Tibial nerve (tissue), 3 donors: ENCODE measurements around the gene NPHP4.

ENCODE experiments used
- POLR2A ChIP-seq, 2 donors: fragments of 450-650 bp; IDR thresholded peaks; one replicate each; pipeline ENCODE4 v1.6.1; 2017; ENCODE audit warnings: antibody characterized with exemption in 2 of 2, mild to moderate bottlenecking in 2 of 2, moderate library complexity in 2 of 2
- TF ChIP-seq, protein P1 (sequence below), 5 experiments: fragments of 200-600 bp in 3 of 5; fragments of 450-650 bp in 2 of 5; sonication (generic) in 3 of 5; IDR thresholded peaks; one replicate each; pipeline ENCODE4 v1.5.1; 2016 to 2019; ENCODE audit warnings: antibody characterized with exemption in 5 of 5, mild to moderate bottlenecking in 3 of 5, moderate library complexity in 2 of 5

DNA sequence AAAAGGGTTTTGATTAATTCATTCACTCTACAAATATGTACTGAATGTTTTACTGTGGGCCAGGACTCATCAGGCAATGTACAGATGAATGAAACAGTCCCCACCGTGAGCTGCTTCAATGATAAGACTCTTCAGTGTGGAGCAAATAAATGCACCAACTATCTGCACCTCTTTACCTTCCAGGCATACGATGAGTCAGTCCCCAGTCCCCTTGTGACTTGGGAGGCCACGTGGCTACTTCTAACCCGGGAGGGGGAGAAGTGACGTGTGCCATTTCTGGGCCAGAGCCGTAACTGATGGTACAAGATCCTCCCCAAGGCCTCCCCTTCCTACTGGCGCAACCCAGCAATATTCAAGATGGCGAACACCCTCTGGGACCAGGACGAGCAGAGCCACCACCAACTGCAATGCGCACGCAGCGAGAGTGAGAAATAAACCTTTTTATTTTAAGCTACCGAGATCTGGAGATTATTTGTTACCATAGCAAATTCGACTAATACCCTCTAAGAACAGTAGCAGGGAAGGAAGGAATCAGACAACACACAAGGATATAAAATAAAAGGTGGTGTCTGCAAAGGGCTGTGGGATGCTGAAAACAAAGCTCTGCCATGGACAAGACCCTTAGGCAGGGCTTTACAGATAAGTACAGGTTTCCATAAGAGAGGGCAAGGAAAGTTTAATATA lies 74.5 kb downstream of the NPHP4 start:
- TF ChIP-seq, protein P1, sequence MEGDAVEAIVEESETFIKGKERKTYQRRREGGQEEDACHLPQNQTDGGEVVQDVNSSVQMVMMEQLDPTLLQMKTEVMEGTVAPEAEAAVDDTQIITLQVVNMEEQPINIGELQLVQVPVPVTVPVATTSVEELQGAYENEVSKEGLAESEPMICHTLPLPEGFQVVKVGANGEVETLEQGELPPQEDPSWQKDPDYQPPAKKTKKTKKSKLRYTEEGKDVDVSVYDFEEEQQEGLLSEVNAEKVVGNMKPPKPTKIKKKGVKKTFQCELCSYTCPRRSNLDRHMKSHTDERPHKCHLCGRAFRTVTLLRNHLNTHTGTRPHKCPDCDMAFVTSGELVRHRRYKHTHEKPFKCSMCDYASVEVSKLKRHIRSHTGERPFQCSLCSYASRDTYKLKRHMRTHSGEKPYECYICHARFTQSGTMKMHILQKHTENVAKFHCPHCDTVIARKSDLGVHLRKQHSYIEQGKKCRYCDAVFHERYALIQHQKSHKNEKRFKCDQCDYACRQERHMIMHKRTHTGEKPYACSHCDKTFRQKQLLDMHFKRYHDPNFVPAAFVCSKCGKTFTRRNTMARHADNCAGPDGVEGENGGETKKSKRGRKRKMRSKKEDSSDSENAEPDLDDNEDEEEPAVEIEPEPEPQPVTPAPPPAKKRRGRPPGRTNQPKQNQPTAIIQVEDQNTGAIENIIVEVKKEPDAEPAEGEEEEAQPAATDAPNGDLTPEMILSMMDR (IDR thresholded peaks at IDR 0.05): no peak
- TF ChIP-seq POLR2A (IDR thresholded peaks at IDR 0.05): no peak
